Activated naive CD4-positive, alpha-beta T cell treated with anti-CD3 and anti-CD28 coated beads for 36 hours (primary cell): ENCODE measurements around the gene VILL. TPM values are rescaled to one million over a fixed set of nuclear protein-coding genes. Genes with fewer than 3 reads are reported as not detected.

ENCODE experiments used
- CTCF ChIA-PET: fragments of 350-600 bp; sonication (Branson Sonifier 250); formaldehyde crosslinking; loops from one replicate; lab custom pipeline; 2021; ENCODE audit warnings: antibody characterized with exemption; lab: Charles Lee
- DNase-seq: peaks from one replicate; pipeline ENCODE4 v3.0.0-alpha.2; 2020
- H3K27ac Mint-ChIP-seq: one replicate; pipeline ENCODE4 v1.8.0; 2021; ENCODE audit warnings: mild to moderate bottlenecking, mixed read lengths
- H3K27me3 Mint-ChIP-seq: one replicate; pipeline ENCODE4 v1.8.0; 2021; ENCODE audit warnings: low read depth, mixed read lengths
- H3K36me3 Mint-ChIP-seq: one replicate; pipeline ENCODE4 v1.8.0; 2021; ENCODE audit warnings: low read depth, mixed read lengths
- H3K4me1 Mint-ChIP-seq: one replicate; pipeline ENCODE4 v1.8.0; 2021; ENCODE audit warnings: low read depth, mixed read lengths
- H3K4me3 Mint-ChIP-seq: one replicate; pipeline ENCODE4 v1.8.0; 2021; ENCODE audit warnings: mild to moderate bottlenecking, moderate library complexity, mixed read lengths
- H3K9me3 Mint-ChIP-seq: one replicate; pipeline ENCODE4 v1.8.0; 2021; ENCODE audit warnings: mixed read lengths
- intact Hi-C: fragments of 100-400 bp; cut with micrococcal nuclease; formaldehyde crosslinking; loops from one replicate; pipeline ENCODE4 v1.15.1; 2023
- total RNA-seq, 2 experiments: library from RNA; stranded (reverse); gene quantifications; one replicate each; pipeline ENCODE4 v1.2.3, GENCODE V29; 2021

Gene VILL
- total RNA-seq, 2 experiments from 2014 or later: 13.7 to 14.2 TPM

GRCh38 chr3:37953707-37954394 is 36.7 kb upstream of the VILL start:
- H3K36me3 Mint-ChIP-seq: no peaks in the 10 kb centered on the region
- CTCF ChIA-PET: interaction anchor here (0.7 kb wide), 1 partner anchor 13 kb away, joined by 3 read pairs; no protein-coding TSS in a partner anchor
- H3K27me3 Mint-ChIP-seq: no peaks in the 10 kb centered on the region
- no peak overlapping the region for H3K4me3 Mint-ChIP-seq
- H3K4me1 Mint-ChIP-seq: peaks cover 19% of the 10 kb centered on the region
- intact Hi-C loops: no loop called here
- no peak for DNase-seq
- no peak overlapping the region for H3K27ac Mint-ChIP-seq
- H3K9me3 Mint-ChIP-seq: no peaks in the 10 kb centered on the region

GRCh38 chr3:37954881-37955280 is 35.7 kb upstream of the VILL start:
- intact Hi-C loops: no loop called here
- CTCF ChIA-PET: interaction anchor here (1.9 to 2.0 kb wide), 2 partner anchors 12 to 20 kb away, joined by 8 to 9 read pairs; no protein-coding TSS in a partner anchor
- no peak for DNase-seq
- Mint-ChIP-seq H3K27ac (no peak overlapping the region), H3K9me3 (no peaks in the 10 kb centered on the region), H3K4me1 (peaks cover 19% of the 10 kb centered on the region), H3K4me3 (no peak overlapping the region), H3K27me3 (no peaks in the 10 kb centered on the region), H3K36me3 (no peaks in the 10 kb centered on the region)

- DNase-seq: no peak
- no peaks in the 10 kb centered on the region for H3K9me3 Mint-ChIP-seq
- peaks cover 19% of the 10 kb centered on the region for H3K4me1 Mint-ChIP-seq
- H3K27me3 Mint-ChIP-seq: no peaks in the 10 kb centered on the region
- H3K36me3 Mint-ChIP-seq: no peaks in the 10 kb centered on the region
- CTCF ChIA-PET: interaction anchor here (0.6 to 2.0 kb wide), 6 partner anchors 9 to 101 kb away, joined by 4 to 9 read pairs (median 6); no protein-coding TSS in a partner anchor
- intact Hi-C loops: no loop called here
- H3K27ac Mint-ChIP-seq: peak overlapping the region; percentile 72
- H3K4me3 Mint-ChIP-seq: no peak overlapping the region
Measured at GRCh38 chr3:37955918-37956707, 34.5 kb upstream of the VILL start.

GRCh38 chr3:37956723-37957538 is 33.7 kb upstream of the VILL start:
- intact Hi-C loops: no loop called here
- H3K36me3 Mint-ChIP-seq: no peaks in the 10 kb centered on the region
- no peak for DNase-seq
- no peaks in the 10 kb centered on the region for H3K9me3 Mint-ChIP-seq
- no peaks in the 10 kb centered on the region for H3K27me3 Mint-ChIP-seq
- H3K27ac Mint-ChIP-seq: peak overlapping the region; percentile 73
- H3K4me1 Mint-ChIP-seq: peaks cover 19% of the 10 kb centered on the region
- CTCF ChIA-PET: interaction anchor here (0.6 to 1.7 kb wide), 6 partner anchors 8 to 102 kb away, joined by 3 to 6 read pairs (median 4); no protein-coding TSS in a partner anchor
- no peak overlapping the region for H3K4me3 Mint-ChIP-seq

- DNase-seq: no peak
- no peak overlapping the region for H3K4me3 Mint-ChIP-seq
- CTCF ChIA-PET: interaction anchor here (0.9 to 1.2 kb wide), 2 partner anchors 10 to 17 kb away, joined by 3 to 6 read pairs; no protein-coding TSS in a partner anchor
- peak overlapping the region; percentile 73 for H3K27ac Mint-ChIP-seq
- no peaks in the 10 kb centered on the region for H3K9me3 Mint-ChIP-seq
- no peaks in the 10 kb centered on the region for H3K36me3 Mint-ChIP-seq
- intact Hi-C loops: no loop called here
- H3K4me1 Mint-ChIP-seq: peaks cover 19% of the 10 kb centered on the region
- no peaks in the 10 kb centered on the region for H3K27me3 Mint-ChIP-seq
Measured at GRCh38 chr3:37957539-37957936, 33.0 kb upstream of the VILL start.

GRCh38 chr3:37961622-37962431 is 28.8 kb upstream of the VILL start:
- DNase-seq: no peak
- CTCF ChIA-PET: interaction anchor here (0.7 to 2.6 kb wide), 3 partner anchors 9 to 142 kb away, joined by 3 to 13 read pairs (median 4); no protein-coding TSS in a partner anchor
- Mint-ChIP-seq H3K4me1 (peaks cover 12% of the 10 kb centered on the region), H3K27ac (no peak overlapping the region), H3K36me3 (no peaks in the 10 kb centered on the region), H3K27me3 (no peaks in the 10 kb centered on the region), H3K4me3 (no peak overlapping the region), H3K9me3 (no peaks in the 10 kb centered on the region)
- intact Hi-C loops: no loop called here

DNA sequence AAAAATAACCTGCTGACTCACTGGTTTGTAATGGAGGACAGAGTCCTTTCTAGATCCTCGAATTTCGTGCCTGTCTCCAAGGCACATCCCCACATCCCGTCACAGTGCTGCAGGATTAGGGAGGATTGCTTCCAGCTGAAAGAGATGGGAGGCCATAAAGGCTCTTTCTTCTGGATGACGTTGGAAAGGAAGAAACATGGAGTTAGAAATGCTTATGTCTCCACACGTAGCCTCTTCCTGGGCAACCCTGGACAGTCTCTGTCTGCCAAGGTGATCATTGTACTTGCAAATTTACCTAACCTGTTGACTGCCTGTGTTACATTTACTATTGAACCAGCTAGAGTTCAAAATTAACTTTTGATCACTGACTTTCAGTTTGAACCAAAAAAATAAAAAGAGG is 27.6 kb upstream of the VILL start:
- H3K27me3 Mint-ChIP-seq: no peaks in the 10 kb centered on the region
- DNase-seq: no peak
- intact Hi-C loops: no loop called here
- no peak overlapping the region for H3K27ac Mint-ChIP-seq
- no peak overlapping the region for H3K4me3 Mint-ChIP-seq
- H3K4me1 Mint-ChIP-seq: peaks cover 4% of the 10 kb centered on the region
- CTCF ChIA-PET: interaction anchor here (1.4 to 2.6 kb wide), 4 partner anchors 8 to 34 kb away, joined by 4 to 13 read pairs (median 8); no protein-coding TSS in a partner anchor
- no peaks in the 10 kb centered on the region for H3K9me3 Mint-ChIP-seq
- no peaks in the 10 kb centered on the region for H3K36me3 Mint-ChIP-seq

GRCh38 chr3:37963635-37964034 is 27.0 kb upstream of the VILL start:
- intact Hi-C loops: no loop called here
- peaks cover 4% of the 10 kb centered on the region for H3K4me1 Mint-ChIP-seq
- no peak for DNase-seq
- no peaks in the 10 kb centered on the region for H3K9me3 Mint-ChIP-seq
- no peak overlapping the region for H3K4me3 Mint-ChIP-seq
- no peaks in the 10 kb centered on the region for H3K27me3 Mint-ChIP-seq
- CTCF ChIA-PET: interaction anchor here (1.9 to 2.3 kb wide), 2 partner anchors 11 to 33 kb away, joined by 6 to 11 read pairs; no protein-coding TSS in a partner anchor
- H3K27ac Mint-ChIP-seq: no peak overlapping the region
- no peaks in the 10 kb centered on the region for H3K36me3 Mint-ChIP-seq

DNA sequence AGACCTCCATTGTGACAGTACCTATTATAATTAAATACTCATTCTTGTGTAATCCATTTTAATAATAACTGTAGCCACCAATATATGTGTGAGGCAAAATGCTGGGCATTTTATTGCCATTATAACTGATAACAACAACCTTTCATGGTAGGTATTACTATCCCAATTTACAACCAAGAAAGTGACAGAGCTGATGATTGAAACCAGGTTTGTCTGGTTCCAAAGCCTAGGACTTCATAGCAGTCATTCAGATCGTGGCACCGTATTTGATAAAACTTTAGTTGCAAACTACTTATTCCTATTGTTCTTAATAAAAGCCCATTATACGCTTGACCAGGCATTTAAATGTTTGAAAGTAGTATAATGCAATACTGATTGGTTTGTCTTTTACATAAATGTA is 26.4 kb upstream of the VILL start:
- no peak overlapping the region for H3K4me3 Mint-ChIP-seq
- no peaks in the 10 kb centered on the region for H3K9me3 Mint-ChIP-seq
- no peaks in the 10 kb centered on the region for H3K36me3 Mint-ChIP-seq
- DNase-seq: no peak
- no peak overlapping the region for H3K27ac Mint-ChIP-seq
- no peaks in the 10 kb centered on the region for H3K27me3 Mint-ChIP-seq
- intact Hi-C loops: no loop called here
- peaks cover 4% of the 10 kb centered on the region for H3K4me1 Mint-ChIP-seq
- CTCF ChIA-PET: interaction anchor here (0.6 to 2.3 kb wide), 4 partner anchors 10 to 536 kb away, joined by 3 to 11 read pairs (median 4); no protein-coding TSS in a partner anchor

GRCh38 chr3:37964716-37965115 is 25.9 kb upstream of the VILL start:
- intact Hi-C loops: no loop called here
- Mint-ChIP-seq H3K4me1 (peaks cover 4% of the 10 kb centered on the region), H3K27ac (no peak overlapping the region), H3K9me3 (no peaks in the 10 kb centered on the region), H3K4me3 (no peak overlapping the region), H3K27me3 (no peaks in the 10 kb centered on the region), H3K36me3 (no peaks in the 10 kb centered on the region)
- CTCF ChIA-PET: interaction anchor here (0.6 to 2.3 kb wide), 4 partner anchors 10 to 536 kb away, joined by 3 to 11 read pairs (median 3); no protein-coding TSS in a partner anchor
- DNase-seq: no peak
